ENCODE data around the gene XRN2.
"Not testable (repeated sequence)": the region's sequence is repeated elsewhere in the genome, so short reads cannot be mapped to it uniquely, and the experiment has no call there.

The XRN2 gene

DNA sequence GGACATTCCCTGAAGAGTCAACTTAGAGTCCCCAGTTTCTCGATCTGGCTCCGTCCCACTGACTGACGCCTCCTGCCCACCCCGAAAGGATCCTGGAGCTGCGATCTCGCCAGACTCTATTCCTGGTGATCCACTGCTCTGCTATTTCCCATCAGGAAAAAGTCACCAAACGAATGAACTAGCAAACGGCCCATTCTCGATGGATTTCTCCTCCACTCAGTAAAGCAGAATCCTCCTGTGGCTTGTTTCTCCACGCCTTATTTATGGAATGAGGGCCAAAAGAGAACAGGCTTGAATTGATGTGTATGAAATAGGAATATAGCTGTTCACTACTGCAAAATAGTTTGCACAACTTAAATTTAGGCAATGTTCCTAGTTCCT is 88.8 kb downstream of the XRN2 start:
- DNase-seq: no peak

DNA sequence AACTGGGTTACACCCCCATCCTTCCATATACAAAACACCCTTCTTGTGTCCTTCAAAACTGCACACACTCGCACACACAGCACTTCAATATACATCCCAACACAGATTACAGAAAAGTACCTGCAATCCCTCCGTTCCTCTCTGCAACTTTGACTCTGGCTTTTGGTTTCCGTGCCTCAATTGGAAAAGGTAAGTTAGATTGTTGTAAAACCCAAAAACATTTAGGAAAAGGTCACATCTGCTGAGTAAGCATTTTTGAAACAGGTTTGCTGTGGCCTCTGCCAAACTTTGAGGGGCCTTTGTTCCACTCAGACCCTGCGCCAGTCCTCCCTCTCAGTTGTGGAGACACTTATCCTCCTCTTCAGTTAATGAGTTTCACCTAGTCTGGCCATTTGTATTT is 90.0 kb downstream of the XRN2 start:
- DNase-seq: no peak

DNA sequence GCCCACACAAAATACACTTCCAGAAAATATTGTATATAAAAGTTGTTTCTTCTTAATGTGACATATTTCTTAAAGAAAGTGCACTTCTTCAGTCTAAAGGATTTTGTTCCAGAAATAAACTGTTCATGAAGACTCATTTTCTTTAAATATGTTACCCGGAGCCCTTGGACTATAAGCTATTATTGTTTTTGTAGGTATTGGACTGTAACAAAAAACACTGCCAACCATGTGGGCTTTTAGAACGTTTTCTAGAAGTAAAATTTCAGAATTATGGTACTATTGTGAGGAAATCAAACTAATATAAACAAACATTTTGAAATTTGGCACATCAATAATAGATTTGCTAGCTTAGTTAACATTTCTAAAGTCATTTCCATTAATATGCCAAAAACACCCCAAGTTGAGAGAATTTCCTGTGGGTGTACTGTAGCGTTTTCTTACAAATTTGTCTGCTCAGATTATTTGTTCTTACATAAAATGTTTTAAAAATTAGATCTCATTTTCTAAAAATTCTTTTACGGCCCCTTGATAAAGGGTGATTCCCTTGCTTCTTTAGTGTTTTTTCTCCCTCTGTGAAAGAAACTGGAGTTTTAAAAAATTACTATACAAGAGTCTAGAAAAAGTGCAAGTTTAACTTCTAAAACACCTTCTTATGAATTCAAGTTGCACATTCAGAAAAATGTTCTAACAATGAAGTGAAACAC is 90.8 kb downstream of the XRN2 start:
- DNase-seq: no peak

DNA sequence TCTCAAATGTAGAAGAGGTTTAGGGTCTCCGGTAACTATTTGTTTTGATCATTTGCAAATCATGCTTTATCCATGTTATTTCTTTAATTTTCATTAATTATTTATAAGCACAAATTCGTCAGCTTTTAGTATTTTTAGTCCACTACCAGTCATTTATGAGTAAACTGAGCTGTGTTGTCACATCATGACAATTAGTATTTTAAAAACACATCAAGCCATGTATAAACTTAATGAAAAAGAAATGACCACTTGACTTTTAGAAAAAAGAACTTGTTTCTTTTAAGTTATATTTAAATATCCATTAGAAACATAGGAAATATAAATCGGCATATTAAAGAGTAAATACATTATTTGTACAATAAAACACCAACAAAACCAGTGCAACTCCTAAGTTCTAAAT is 91.4 kb downstream of the XRN2 start:
- no peak for DNase-seq

DNA sequence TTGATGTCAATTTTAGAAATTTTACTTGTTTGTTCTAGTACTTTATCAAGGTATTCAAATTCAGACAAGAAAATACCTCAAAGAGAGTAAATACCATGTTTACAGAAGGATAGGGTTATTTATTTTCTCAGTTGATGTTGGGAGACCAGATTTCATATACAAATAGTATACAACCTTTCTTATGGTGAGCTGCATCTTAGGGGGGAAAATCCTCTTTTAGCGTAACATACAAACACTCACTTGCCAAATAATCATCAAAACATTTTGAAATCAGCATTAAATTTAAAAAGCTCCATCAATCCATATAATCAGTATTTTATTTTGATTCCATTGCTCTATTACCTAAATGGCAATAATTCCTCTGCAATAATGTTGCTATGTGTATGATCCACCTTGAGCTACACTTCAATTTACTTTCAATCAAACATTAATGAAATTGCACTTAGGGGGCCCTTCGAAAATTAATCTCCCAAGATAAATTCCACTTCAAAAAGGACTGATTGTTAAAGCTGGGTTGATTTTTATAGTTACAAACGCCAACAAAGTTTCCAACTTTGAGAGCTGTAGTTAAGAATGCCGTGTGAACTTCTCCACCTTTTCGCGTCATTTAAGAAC is 92.0 kb downstream of the XRN2 start:
- no peak for DNase-seq

DNA sequence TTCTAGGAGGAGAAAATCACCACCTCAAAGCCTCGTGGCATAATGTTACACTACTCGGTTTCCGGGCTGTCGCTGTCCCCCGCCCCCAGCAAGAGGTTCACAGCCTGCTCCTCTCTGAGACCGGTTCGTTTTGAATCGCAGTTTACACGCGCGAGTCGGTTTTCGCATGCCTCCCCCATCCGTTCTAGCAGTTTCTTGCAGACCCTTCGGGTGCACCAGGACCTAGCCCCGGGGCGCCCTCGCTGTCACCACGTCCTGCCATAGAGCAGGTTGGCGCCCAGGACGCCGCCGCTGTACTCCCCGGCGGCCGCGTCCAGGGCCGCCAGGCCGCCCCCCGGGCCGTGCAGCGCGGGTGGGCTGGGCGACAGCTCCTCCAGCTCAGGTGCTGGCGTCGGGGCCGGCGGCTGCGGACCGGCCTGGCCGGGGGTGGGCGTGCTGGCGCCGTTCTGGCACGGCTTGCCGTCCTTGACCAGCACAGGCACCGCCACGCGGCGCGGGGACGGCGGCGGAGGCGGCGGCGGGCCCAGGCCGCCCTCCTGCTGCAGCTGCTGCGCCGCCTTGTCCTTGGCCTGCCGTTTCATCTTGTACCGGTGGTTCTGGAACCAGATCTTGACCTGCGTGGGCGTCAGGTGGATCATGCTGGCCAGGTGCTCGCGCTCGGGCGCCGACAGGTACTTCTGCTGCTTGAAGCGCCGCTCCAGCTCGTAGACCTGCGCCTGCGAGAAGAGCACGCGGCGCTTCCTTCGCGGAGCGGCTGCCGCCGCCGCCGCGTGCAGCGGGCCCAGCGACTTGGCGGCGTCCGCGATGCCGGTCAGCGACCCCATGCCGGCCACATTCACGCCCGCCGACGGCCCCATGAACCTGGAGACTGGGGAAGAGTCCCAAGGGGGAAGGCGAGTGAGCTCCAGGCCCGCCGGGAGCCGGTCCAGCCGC is 92.8 kb downstream of the XRN2 start:
- no peak for DNase-seq

DNA sequence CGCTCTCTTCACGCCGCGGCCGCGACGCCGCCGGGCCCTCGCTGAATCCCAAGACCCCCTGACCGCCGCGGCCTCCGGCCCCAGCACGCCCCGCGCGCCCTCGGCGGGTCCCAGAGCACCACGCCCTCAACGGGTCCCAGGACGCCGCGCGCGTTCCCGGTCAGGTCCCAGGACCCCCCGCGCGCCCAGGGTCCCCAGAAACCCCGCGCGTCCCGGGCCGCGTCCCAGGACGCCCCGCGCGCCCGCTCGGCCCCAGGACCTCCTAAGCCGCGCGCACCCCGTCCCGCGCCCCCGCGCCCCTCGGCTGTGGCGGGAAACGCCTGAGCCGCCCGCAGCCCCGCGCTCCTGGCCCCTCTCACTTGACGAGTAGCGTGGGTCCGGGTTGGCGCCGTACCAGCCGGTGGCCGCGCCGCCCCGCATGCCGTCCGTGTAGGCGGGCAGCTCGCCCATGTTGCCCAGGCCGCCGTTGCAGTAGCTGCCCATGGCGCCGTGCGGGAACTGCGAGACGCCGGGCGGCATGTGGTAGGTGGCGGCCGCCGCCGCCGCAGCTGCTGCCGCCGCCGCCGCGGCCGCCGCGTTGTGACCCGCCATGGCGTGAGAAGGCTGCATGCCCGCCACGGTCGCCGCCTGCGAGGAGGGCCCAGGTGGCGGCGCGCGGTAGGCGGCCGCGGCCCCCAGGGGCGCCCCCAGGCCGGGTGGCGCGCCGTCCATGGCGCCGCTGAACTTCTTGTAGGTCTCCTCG is 93.6 kb downstream of the XRN2 start:
- no peak for DNase-seq

DNA sequence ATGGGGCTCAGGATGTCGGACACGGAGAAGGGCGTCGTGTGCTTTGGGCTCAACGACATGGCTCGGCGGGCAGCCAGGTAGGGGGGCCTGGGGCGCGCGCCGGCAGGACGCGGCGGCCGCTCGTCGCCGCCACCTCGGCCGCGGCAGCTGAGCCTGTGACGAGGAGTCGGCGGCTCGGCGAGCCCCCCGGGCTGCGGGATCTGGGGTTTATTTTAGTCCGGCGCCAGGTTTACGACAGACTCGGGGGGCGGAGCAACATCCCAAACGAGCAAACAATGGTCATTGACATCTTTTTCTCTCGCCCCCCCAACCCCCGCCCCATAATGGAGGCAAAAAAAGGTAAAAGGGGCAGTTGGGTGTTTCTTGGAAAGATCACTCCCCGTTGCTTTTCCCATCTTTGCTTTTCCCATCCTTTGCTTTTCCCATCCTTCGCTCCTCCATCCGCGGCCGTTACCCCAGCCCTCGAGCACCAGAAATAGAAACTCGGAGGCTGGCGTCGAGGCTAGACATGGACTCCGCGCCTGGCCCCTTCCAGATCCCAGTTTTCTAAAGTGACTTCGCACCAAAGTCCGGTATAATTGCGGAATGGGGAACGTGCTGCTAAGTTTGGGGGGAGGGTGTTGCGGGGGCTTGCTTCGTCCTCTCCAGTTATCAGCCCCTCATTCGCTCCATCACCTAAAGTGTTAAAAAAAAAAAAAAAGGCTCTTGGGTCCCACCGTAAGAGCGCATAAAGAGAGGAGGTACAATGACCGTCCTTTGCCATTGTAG is 94.4 kb downstream of the XRN2 start, which contains the start of gene NKX2-4:
Gene NKX2-4 (minus strand): TSS at position 186 of the 768 bp plus-strand sequence. CDS start 127 bp downstream, at position 59.
- DNase-seq: no peak

DNA sequence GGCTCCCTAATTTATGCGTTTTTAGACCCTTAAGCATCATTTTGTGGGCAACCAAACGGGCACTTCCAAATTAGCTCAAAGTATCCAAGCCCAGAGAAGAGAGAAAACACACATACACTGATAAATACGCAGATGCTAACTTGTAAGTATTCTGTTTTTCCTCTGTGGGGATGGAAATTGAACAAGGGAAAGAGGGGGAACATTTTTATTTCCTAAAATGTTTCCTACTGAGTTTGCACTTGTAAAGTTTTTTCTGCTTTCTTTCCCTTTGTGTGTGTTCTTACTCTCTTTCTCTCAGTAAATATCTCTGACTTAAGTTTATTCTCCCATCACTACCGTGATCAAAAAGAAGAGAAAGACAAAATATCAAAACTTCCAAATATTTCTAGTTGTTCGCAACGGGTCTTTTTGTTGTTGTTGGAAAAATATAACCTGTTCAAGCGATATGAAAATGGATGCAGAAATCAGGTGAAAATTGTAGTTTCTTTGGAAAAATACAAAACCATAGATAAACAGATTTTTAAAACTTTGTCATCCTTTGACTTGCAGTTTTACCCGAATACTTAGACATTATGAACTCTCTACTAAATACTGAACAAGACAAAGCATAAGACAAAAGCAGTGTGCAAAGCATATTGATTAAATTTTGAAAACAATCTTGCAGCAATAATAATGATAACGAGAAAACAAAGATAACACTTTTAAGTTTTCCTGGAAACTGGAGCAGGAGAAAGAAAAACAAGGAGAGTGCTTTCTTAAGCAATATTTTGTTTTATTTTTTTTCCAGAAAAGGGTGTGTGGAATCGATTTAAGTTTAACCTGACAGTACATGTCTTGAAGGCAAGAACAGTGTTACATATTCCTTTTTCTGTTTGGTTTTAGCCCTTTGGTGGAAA is 95.2 kb downstream of the XRN2 start:
- no peak for DNase-seq

DNA sequence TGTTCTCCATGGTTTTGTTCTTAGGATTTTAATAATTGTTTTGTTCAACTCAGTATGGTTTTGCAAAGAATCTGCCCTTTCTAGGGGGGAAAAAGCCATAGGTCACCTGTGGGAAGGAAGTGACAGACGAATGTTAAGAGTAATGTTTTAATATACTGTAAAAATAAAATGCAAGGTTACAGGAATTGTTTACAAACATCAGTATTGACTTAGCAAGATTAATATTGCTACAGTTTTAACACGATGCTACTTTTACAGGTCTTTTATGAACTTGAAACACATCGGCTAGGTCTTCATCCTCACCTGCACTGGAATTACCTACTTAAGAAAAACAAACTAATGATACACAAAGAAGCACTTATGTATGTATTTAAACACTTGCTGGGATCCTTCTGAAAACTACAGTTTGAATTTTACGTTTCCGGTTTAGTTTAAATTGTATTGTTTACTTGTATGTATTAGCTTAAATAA is 95.9 kb downstream of the XRN2 start:
- DNase-seq: no peak

DNA sequence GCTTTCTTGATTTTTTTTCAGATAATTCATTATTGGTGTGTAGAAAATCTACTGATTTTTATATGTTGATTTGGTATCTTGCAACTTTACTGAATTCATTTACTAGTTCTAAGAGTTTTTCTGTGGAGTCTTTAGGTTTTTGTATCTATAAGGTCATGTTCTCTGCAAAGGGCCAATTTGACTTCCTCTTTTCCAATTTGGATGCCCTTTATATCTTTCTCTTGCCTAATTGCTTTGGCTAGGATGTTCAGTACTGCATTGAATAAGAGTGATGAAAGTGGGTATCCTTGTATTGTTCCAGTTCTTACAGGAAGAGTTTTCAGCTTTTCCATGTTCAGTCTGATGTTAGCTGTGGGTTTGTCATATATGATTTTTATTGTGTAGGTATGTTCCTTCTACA is 108.6 kb downstream of the XRN2 start:
- no peak for DNase-seq

DNA sequence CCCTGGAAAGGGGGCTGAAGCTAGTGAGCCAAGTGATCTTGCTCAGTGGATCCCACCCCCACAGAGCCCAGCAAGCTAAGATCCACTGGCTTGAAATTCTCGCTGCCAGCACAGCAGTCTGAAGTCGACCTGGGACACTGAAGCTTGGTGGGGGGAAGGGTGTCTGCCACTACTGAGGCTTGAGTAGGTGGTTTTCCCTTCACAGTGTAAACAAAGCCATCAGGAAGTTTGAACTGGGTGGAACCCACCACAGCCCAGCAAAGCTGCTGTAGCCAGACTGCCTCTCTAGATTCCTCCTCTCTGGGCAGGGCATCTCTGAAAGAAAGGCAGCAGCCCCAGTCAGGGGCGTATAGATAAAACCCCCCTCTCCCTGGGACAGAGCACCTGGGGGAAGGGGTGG is 110.9 kb downstream of the XRN2 start:
- not testable (repeated sequence) for DNase-seq

DNA sequence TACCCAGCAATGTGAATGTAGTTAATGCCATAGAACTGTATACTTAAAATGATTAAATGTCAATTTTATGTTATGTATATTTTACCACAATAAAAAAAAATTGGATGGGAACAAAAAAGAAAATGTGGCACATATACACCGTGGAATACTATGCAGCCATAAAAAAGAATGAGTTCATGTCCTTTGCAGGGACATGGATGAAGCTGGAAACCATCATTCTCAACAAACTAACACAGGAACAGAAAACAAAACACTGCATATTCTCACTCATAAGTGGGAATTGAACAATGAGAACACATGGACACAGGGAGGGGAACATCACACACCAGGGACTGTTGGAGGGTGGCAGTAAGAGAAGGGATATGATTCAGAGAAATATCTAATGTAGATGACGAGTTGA is 116.0 kb downstream of the XRN2 start:
- not testable (repeated sequence) for DNase-seq

DNA sequence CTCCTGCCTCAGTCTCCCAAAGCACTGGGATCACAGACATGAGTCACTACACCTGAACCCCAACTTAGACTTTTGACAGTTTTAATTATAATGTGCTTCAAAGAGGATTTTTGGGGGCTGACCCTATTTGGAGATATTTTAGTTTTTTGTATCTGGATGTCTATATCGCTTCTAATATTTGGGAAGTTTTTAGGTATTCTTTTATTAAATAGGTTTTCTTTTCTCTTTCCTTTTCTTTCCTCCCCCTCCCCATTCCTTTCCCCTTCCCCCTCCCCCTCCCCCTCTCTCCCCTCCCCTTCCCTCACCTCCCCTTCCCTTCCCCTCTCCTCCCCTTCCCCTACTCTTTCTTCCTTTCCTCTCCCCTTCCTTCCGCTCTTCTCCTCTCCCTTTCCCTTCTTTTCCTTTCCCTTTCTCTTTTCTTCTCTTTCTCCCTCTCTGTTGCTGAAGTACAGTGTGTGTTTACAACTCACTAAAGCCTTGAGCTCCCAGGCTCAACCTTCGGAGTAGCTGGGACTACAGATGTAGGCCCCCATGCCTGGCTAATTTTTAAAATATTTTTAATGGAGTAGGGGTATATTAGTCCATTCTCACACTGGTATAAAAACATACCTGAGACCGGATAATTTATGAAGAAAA is 118.6 kb downstream of the XRN2 start:
- DNase-seq: no peak

DNA sequence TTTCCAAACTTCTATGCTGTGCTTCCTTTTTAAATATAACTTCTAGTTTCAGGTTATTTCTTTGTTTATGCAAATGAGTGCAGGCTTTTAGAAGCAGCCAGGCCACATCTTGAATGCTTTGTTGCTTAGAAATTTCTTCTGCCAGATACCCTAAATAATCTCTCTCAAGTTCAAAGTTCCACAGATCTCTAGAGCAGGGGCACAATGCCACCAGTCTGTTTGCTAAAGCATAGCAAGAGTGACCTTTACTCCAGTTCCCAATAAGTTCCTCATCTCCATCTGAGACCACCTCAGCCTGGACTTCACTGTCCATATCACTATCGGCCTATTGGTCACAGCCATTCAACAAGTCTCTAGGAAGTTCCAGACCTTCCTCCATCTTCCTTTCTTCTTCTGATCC is 120.6 kb downstream of the XRN2 start:
- DNase-seq: not testable (repeated sequence)

DNA sequence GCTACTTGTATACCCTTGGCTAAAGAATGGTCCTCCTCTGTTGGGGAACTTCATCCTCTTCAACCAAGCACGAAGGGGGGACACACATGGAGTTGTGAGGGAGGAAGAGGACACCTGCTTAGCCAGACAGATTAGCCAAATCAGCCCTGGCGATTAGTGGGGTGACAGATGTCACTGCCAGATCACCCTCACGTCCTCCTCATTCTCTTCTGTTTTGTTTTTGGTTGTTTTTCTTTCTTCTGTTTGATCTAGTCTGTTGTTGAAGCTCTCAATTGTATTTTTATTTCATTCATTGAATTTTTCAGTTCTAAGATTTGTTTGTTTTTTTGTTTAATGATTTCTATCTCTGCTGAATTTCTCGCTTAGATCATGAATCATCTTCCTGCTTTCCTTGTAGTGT is 121.7 kb downstream of the XRN2 start:
- no peak for DNase-seq

DNA sequence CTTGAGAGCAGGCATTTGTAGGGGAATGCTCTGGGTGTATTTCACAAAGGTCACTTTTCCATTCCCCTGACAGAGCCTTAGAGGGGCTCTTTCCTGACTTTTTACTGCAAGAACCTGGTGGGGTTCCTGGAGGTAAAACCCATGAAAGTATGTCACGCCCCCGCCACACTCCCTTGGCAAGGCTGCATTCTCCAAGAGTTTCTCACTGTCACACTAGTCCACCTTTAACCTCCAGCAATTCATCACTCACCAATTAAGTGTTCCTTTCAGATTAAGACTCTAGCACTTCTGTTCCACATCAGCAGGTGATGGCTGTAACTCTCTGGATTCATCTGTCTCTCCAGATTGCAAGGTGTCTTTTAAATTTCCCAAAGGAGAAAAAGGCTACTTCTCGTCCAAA is 126.9 kb downstream of the XRN2 start:
- no peak for DNase-seq

DNA sequence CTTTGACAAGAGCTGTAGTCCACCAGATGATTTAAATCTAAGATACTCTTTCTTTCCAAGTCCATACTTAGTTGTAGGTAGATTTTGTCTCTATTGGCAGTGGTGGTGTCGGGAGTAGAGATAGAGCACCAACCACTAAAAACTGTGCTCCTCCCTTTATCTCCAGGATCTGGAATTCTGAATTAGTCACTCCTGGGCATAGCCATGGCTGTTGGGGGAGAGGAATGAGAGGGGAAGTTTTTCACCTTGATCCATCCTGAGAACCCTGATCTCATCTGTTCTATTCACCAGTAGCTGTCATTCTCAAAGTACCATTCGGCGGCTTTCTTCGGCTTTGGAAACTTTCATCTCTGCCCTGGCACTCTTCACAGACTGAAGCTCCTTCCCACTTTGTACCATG is 129.8 kb downstream of the XRN2 start:
- no peak for DNase-seq

DNA sequence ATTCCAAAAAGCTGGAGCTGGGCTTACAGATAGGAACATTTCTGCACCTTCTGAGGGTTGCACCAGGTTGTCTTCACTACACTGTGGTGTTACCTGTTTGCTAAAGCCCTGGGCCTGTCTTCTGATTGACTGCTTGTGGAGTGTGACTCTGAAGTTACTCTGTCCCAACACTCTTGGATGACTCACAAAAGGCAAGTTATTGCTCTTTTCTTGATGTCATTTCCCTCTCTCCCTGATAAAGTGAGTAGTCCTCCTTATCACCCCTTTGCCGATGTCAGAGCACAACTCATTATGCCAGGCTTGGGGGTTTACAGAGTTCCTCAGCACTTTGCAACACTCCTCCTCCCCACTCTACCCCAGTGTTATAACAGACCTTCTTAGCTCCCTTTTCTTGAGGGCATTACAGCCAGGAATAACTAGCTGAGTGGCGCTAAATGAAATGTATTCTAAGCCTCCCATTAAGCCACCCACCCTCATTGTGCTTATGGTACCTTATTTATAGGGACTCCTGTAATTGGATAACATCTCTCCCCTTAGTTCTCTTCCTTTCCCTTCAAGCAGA is 130.3 kb downstream of the XRN2 start:
- no peak for DNase-seq

DNA sequence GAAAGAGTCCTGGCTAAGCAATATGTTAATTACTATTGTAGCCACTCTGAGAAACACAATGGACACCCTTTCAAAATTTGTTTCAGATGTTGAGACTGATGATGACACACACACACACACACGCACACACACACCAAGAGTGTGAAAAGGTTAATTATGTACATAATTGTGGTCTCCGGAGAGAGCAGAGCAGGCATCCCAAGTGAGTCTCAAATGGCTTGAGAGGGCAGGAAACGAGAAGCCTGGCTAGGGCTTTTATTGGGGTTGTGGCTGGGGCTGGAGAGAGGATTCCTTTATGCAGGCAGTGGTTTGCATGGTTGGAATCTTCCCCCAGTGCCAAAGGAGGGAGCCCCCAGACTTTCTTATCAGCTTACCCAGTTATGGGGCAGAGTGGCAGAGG is 132.4 kb downstream of the XRN2 start:
- no peak for DNase-seq

All from NCI-H526 treated with DMSO at 0.1 percent for 48 hours (cell line).